Choroid plexus epithelial cell (primary cell): ENCODE data around the gene C16orf89.

ENCODE experiments used
- DNase-seq: peaks from one replicate; pipeline ENCODE4 v3.0.0-alpha.2; 2010; ENCODE audit warnings: low read depth
- H3K4me3 ChIP-seq: 2 replicates; pipeline ENCODE4 v1.5.1; 2011; ENCODE audit warnings: low read depth, mild to moderate bottlenecking, control low read depth, low read length, moderate library complexity
- CTCF ChIP-seq: conservative IDR thresholded peaks from 2 replicates; pipeline ENCODE4 v1.5.1; 2011; ENCODE audit warnings: low read depth, mild to moderate bottlenecking, control low read depth, inconsistent platforms, low read length, moderate library complexity

C16orf89 gene

DNA sequence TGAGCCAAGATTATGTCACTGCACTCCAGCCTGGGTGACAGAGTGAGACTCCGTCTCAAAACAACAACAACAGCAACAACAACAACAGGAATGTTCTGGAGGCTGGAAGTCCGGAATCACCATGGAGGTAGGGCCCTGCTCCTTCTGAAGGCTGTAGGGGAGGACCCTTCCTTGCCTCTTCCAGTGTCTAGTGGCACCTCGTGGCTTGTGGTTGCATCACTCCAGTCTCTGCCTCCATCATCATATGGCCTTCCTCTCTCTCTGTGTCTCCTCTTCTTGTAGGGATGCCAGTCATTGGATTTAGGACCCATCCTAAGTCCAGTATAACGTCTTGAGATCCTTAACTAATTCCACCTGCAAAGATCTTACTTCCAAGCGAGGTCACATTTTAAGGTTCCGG is 46.0 kb downstream of the C16orf89 start:
- TF ChIP-seq CTCF = no peak
- DNase-seq = no peak
- H3K4me3 ChIP-seq = no peak overlapping the region

DNA sequence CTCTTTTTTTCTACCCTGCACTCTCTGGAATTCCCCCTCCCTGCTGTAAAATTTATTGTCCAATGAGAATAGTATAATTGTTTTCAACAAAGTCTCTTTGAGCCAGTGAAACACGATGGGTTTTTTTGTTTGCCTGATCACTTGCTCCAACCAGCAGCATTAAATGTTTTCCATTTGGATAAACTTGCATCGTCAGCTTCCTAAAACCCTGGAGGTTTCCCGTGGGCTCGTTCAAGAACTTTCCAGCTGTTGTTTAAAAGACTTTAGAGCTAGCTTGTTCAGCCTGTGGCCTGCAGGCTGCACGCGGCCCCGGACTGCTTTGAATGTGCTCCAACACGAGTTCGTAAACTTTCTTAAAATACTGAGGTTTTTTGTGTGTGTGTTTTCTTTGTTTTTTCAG is 47.0 kb downstream of the C16orf89 start:
- TF ChIP-seq CTCF = no peak
- DNase-seq = peak; percentile 13
- H3K4me3 ChIP-seq = no peak overlapping the region

- no peak overlapping the region for H3K4me3 ChIP-seq
- no peak for TF ChIP-seq CTCF
- no peak for DNase-seq
These were observed 48.1 kb downstream of the C16orf89 start for GRCh38 chr16:5017678-5017969.

DNA sequence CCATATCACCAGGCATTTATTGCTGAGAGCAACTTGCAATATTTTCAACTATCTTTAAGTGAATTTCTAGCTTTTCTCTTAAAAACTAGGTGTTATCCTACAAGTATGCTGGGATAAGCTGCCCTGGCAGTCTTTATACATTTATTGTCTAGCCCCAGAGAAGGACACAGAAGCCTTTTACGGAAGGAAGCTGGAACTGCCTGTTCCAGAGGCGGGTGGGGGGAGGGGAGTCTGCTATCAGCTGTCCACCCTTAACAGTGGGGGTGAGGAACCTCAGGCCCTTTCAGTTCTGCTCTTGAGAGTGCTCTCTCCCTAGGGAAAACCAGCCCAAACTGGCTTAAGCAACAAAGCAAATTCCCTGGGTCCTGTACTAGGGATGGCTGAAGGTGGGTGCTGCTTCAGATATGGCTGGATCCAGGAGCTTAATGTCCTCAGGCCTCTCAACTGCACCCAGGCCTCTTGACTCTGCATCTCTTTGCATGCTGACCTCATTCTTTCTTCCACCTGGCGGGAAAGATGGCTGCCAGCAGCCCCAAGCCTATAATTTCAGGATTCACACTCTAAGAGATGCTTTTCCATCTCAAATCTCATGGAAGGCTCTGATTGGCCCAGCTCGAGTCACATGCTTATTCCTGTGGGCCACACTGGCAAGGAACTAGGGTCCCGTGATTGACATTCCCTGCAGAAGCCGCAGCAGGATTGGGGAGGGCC is 48.6 kb downstream of the C16orf89 start:
- DNase-seq = no peak
- TF ChIP-seq CTCF = no peak

DNA sequence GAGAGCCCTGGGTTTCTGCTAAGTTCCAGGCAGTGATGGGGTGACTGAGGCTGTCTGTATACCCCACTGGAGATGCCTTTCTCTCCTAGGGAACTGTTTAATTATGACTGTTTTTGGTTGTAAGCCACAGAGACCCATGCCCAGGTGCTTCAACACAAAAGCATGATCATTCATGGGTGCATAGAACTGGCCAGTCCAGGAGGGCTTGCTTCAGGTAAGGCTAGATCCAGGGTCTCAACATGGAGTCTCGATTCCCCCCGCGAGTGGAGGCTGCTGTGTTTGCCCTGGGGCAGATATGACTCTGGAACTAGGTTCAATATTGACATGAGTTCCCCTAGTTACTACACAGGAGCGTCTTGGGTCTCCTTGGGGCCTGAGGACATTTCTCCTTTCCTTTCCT is 49.9 kb downstream of the C16orf89 start:
- no peak overlapping the region for H3K4me3 ChIP-seq
- DNase-seq = no peak
- no peak for TF ChIP-seq CTCF

More for the DNA sequence above, 48.6 kb downstream of the C16orf89 start:
- no peak overlapping the region for H3K4me3 ChIP-seq

GRCh38 chr16:5015351-5015750 is 50.4 kb downstream of the C16orf89 start:
- no peak for TF ChIP-seq CTCF
- H3K4me3 ChIP-seq = no peak overlapping the region
- DNase-seq = no peak

GRCh38 chr16:5012887-5013286 is 52.9 kb downstream of the C16orf89 start:
- no peak overlapping the region for H3K4me3 ChIP-seq
- DNase-seq = no peak
- no peak for TF ChIP-seq CTCF
